Left ventricle myocardium inferior (tissue), 1 donor: Measurements from ENCODE around the gene PCARE. TPM values are rescaled to one million over a fixed set of nuclear protein-coding genes. Genes with fewer than 3 reads are reported as not detected.

Source experiments
- DNase-seq: peaks from one replicate; pipeline ENCODE4 v3.0.0-alpha.2; 2020
- H3K27ac ChIP-seq: fragments of 200-600 bp; replicated peaks from 2 replicates; pipeline ENCODE4 v1.8.0; 2021
- H3K27me3 ChIP-seq: fragments of 200-600 bp; 2 replicates; pipeline ENCODE4 v1.8.0; 2021; ENCODE audit warnings: low read depth
- H3K36me3 ChIP-seq: fragments of 200-600 bp; 2 replicates; pipeline ENCODE4 v1.8.0; 2021
- H3K4me1 ChIP-seq: fragments of 200-600 bp; 2 replicates; pipeline ENCODE4 v1.8.0; 2021
- H3K4me3 ChIP-seq: fragments of 200-600 bp; 2 replicates; pipeline ENCODE4 v1.8.0; 2021; ENCODE audit warnings: mild to moderate bottlenecking, moderate library complexity
- H3K9me3 ChIP-seq: fragments of 200-600 bp; replicated peaks from 2 replicates; pipeline ENCODE4 v1.8.0; 2021
- CTCF ChIP-seq: fragments of 200-600 bp; IDR thresholded peaks from 2 replicates; pipeline ENCODE4 v1.8.0; 2021; ENCODE audit warnings: antibody characterized with exemption, mild to moderate bottlenecking, borderline replicate concordance
- intact Hi-C: fragments of 100-400 bp; cut with micrococcal nuclease; formaldehyde crosslinking; loops from one replicate; pipeline ENCODE4 v1.11.0; 2022
- total RNA-seq: library from RNA; stranded (reverse); fragmentation: NEBNext Ultra II Directional; extraction: Animal tissue kit (Norgen Biotek cat#: 25700); gene quantifications from one replicate; pipeline ENCODE4 v1.2.1, GENCODE V29; 2021
- donor health status: DM: no; HTN: yes; CAD: no; lungs with severe emphysema.

Gene PCARE
- total RNA-seq, 1 donor from 2014 or later = 0.74 TPM

GRCh38 chr2:29033172-29033571 is 41.2 kb downstream of the PCARE start:
- H3K4me1 ChIP-seq = peaks cover 29% of the 10 kb centered on the region
- H3K27ac ChIP-seq = no peak overlapping the region
- H3K36me3 ChIP-seq = peaks cover 74% of the 10 kb centered on the region
- intact Hi-C loops = no loop called here
- no peaks in the 10 kb centered on the region for H3K27me3 ChIP-seq
- H3K9me3 ChIP-seq = no peaks in the 10 kb centered on the region
- DNase-seq = no peak
- H3K4me3 ChIP-seq = no peak overlapping the region
- no peak for TF ChIP-seq CTCF

GRCh38 chr2:29032189-29032588 is 42.1 kb downstream of the PCARE start:
- TF ChIP-seq CTCF = no peak
- peaks cover 20% of the 10 kb centered on the region for H3K4me1 ChIP-seq
- H3K36me3 ChIP-seq = peaks cover 75% of the 10 kb centered on the region
- no peak overlapping the region for H3K4me3 ChIP-seq
- no peak for DNase-seq
- H3K27me3 ChIP-seq = no peaks in the 10 kb centered on the region
- H3K9me3 ChIP-seq = no peaks in the 10 kb centered on the region
- intact Hi-C loops = no loop called here
- no peak overlapping the region for H3K27ac ChIP-seq

GRCh38 chr2:29031046-29031445 is 43.3 kb downstream of the PCARE start:
- H3K36me3 ChIP-seq = peaks cover 73% of the 10 kb centered on the region
- H3K27ac ChIP-seq = no peak overlapping the region
- peaks cover 13% of the 10 kb centered on the region for H3K4me1 ChIP-seq
- intact Hi-C loops = no loop called here
- no peak for DNase-seq
- H3K4me3 ChIP-seq = no peak overlapping the region
- H3K9me3 ChIP-seq = no peaks in the 10 kb centered on the region
- no peaks in the 10 kb centered on the region for H3K27me3 ChIP-seq
- no peak for TF ChIP-seq CTCF

- H3K36me3 ChIP-seq = peaks cover 30% of the 10 kb centered on the region
- no peak for DNase-seq
- no peak for TF ChIP-seq CTCF
- peaks cover 44% of the 10 kb centered on the region for H3K4me1 ChIP-seq
- H3K4me3 ChIP-seq = no peak overlapping the region
- H3K27me3 ChIP-seq = no peaks in the 10 kb centered on the region
- no peaks in the 10 kb centered on the region for H3K9me3 ChIP-seq
- intact Hi-C loops = no loop called here
- no peak overlapping the region for H3K27ac ChIP-seq
Measured at GRCh38 chr2:29025711-29026110, 48.6 kb downstream of the PCARE start.

- H3K27ac ChIP-seq = peak overlapping the region; percentile 8
- H3K27me3 ChIP-seq = no peaks in the 10 kb centered on the region
- H3K9me3 ChIP-seq = no peaks in the 10 kb centered on the region
- peaks cover 51% of the 10 kb centered on the region for H3K4me1 ChIP-seq
- intact Hi-C loops = no loop called here
- no peak overlapping the region for H3K4me3 ChIP-seq
- no peak for TF ChIP-seq CTCF
- peaks cover 28% of the 10 kb centered on the region for H3K36me3 ChIP-seq
- no peak for DNase-seq
Measured at GRCh38 chr2:29024882-29025430, 49.4 kb downstream of the PCARE start.
